GM12878 (cell line): ENCODE data around the gene SPRR2G. TPM values are rescaled to one million over a fixed set of nuclear protein-coding genes. Genes with fewer than 3 reads are reported as not detected.

Experiments used
- ATAC-seq: fragments of 200-7000 bp; cut with Tn5 transposase; 3 replicates; pipeline ENCODE4 v1.9.1; 2020; ENCODE audit warnings: mild to moderate bottlenecking, moderate library complexity
- BruUV-seq: library from RNA; stranded (reverse); fragments of 400-500 nt; replicated peaks from 2 replicates; lab custom pipeline; 2021; lab: Mats Ljungman, UMichigan
- CTCF ChIA-PET: fragments of 300-600 bp; sonication (Branson Sonifier 250); formaldehyde crosslinking; extraction: SDS; loops from one replicate; lab custom pipeline; 2021; ENCODE audit warnings: inconsistent platforms; lab: Yijun Ruan, JAX
- POLR2A ChIA-PET: fragments of 350-600 bp; formaldehyde crosslinking; extraction: SDS; loops from one replicate; lab custom pipeline; 2021; ENCODE audit warnings: inconsistent platforms; lab: Charles Lee
- RAD21 ChIA-PET: fragments of 300-600 bp; sonication (Branson Sonifier 250); formaldehyde crosslinking; loops from one replicate; lab custom pipeline; 2023; ENCODE audit warnings: antibody characterized with exemption; ENCODE audit not compliant: unreplicated experiment; lab: Charles Lee
- SMC1A ChIA-PET: fragments of 300-600 bp; sonication (Branson Sonifier 250); formaldehyde crosslinking; loops from one replicate; lab custom pipeline; 2023; ENCODE audit not compliant: unreplicated experiment, uncharacterized antibody; lab: Charles Lee
- DNase-seq: peaks from one replicate; pipeline ENCODE4 v3.0.0-alpha.2; 2011; ENCODE audit warnings: low read depth, low spot score
- FAIRE-seq: peaks from 3 replicates; lab custom pipeline; 2011; peaks lifted over from hg19 to GRCh38; lab: Jason Lieb, UNC
- H2AFZ ChIP-seq: 2 replicates; pipeline ENCODE4 v1.6.0; 2011; ENCODE audit warnings: low read depth, low read length, control low read depth; ENCODE audit not compliant: control insufficient read depth
- H3K27ac ChIP-seq: 2 replicates; pipeline ENCODE4 v1.5.1; 2011; ENCODE audit warnings: control low read depth; ENCODE audit not compliant: control insufficient read depth, insufficient read depth
- H3K27me3 ChIP-seq, 2 experiments: replicated peaks in 1 of 2; 2 replicates each; pipeline versions ENCODE4 v1.6.0 to v1.6.1; 2011; ENCODE audit warnings: low read length in 1 of 2; ENCODE audit not compliant: control insufficient read depth in 2 of 2, insufficient read depth in 2 of 2
- H3K36me3 ChIP-seq, 2 experiments: 2 replicates each; pipeline ENCODE4 v1.5.1; 2011; ENCODE audit warnings: low read length in 1 of 2; ENCODE audit not compliant: control insufficient read depth in 2 of 2, insufficient read depth in 2 of 2
- H3K4me1 ChIP-seq: 2 replicates; pipeline ENCODE4 v1.6.1; 2011; ENCODE audit warnings: mild to moderate bottlenecking, low read length, moderate library complexity, mixed read lengths; ENCODE audit not compliant: control insufficient read depth, insufficient read depth
- H3K4me2 ChIP-seq: 2 replicates; pipeline ENCODE4 v1.6.0; 2011; ENCODE audit warnings: control low read depth; ENCODE audit not compliant: control insufficient read depth, insufficient read depth
- H3K4me3 ChIP-seq: fragments of 200-600 bp; sonication (generic); 2 replicates; pipeline ENCODE4 v1.5.1; 2016
- H3K79me2 ChIP-seq: 2 replicates; pipeline ENCODE4 v1.6.0; 2011; ENCODE audit warnings: low read length; ENCODE audit not compliant: control insufficient read depth, insufficient read depth
- H3K9ac ChIP-seq: 2 replicates; pipeline ENCODE4 v1.8.0; 2011; ENCODE audit warnings: low read length, control low read depth, mixed read lengths; ENCODE audit not compliant: control insufficient read depth, insufficient read depth
- H3K9me3 ChIP-seq: replicated peaks from 3 replicates; pipeline ENCODE4 v1.5.1; 2011; ENCODE audit warnings: mild to moderate bottlenecking, low read length; ENCODE audit not compliant: control insufficient read depth, insufficient read depth
- H4K20me1 ChIP-seq: 2 replicates; pipeline ENCODE4 v1.6.0; 2011; ENCODE audit not compliant: control insufficient read depth, insufficient read depth
- EED ChIP-seq: sonication (generic); IDR thresholded peaks from 2 replicates; pipeline ENCODE4 v1.6.1; 2016; ENCODE audit warnings: antibody characterized with exemption, low read depth
- EGR1 ChIP-seq, 2 experiments: IDR thresholded peaks; 1 replicate in 1 of 2; 2 replicates in 1 of 2; pipeline ENCODE4 v1.6.1; 2011 to 2012; ENCODE audit warnings: low read depth in 2 of 2, low read length in 2 of 2, borderline replicate concordance in 1 of 2, mild to moderate bottlenecking in 1 of 2, moderate library complexity in 1 of 2
- ELK1 ChIP-seq: IDR thresholded peaks from 2 replicates; pipeline ENCODE4 v1.6.1; 2012; ENCODE audit warnings: low read depth, low read length, improper control_type of control experiment
- JUND ChIP-seq: IDR thresholded peaks from 2 replicates; pipeline ENCODE4 v1.6.1; 2012; ENCODE audit warnings: low read depth, mild to moderate bottlenecking, low read length, improper control_type of control experiment, moderate library complexity
- MLLT1 ChIP-seq: fragments of 450-650 bp; IDR thresholded peaks from 2 replicates; pipeline ENCODE4 v1.6.1; 2016; ENCODE audit warnings: mild to moderate bottlenecking
- MXI1 ChIP-seq: fragments of 150-350 bp; IDR thresholded peaks from 2 replicates; pipeline ENCODE4 v1.6.1; 2011; ENCODE audit warnings: low read depth, mild to moderate bottlenecking, inconsistent platforms, low read length, improper control_type of control experiment
- POLR2A ChIP-seq: IDR thresholded peaks from 2 replicates; pipeline ENCODE4 v1.6.1; 2011; ENCODE audit warnings: low read depth, mild to moderate bottlenecking, low read length
- SMAD5 ChIP-seq: IDR thresholded peaks from 2 replicates; pipeline ENCODE4 v1.6.1; 2016; ENCODE audit warnings: antibody characterized with exemption, low read depth
- SREBF1 ChIP-seq: IDR thresholded peaks from 2 replicates; pipeline ENCODE4 v1.6.1; 2012; ENCODE audit warnings: mild to moderate bottlenecking, low read length
- TCF7 ChIP-seq: IDR thresholded peaks from 2 replicates; pipeline ENCODE4 v1.6.1; 2014; ENCODE audit warnings: antibody characterized with exemption, borderline replicate concordance
- ZBED1 ChIP-seq: IDR thresholded peaks from 2 replicates; pipeline ENCODE4 v1.6.1; 2016; ENCODE audit warnings: borderline replicate concordance
- ZBTB11 ChIP-seq: fragments of 450-650 bp; formaldehyde crosslinking; IDR thresholded peaks from 2 replicates; pipeline ENCODE4 v1.5.0; 2022; ENCODE audit warnings: mild to moderate bottlenecking, missing genetic modification characterization
- ZNF384 ChIP-seq: IDR thresholded peaks from 2 replicates; pipeline ENCODE4 v1.6.1; 2012; ENCODE audit warnings: low read depth, mild to moderate bottlenecking, low read length, improper control_type of control experiment, borderline replicate concordance
- WGBS: methylation state at CpG from one replicate; pipeline ENCODE4 v1.1.6; 2016; ENCODE audit warnings: low lambda C conversion rate; ENCODE audit not compliant: insufficient replicate concordance, insufficient coverage; ENCODE audit errors: missing lambda C conversion rate; 5-methylcytosine and 5-hydroxymethylcytosine counted together
- in situ Hi-C: fragments of 300-500 bp; cut with MboI; formaldehyde crosslinking; loops from 9 replicates; pipeline ENCODE4 v1.14.3; 2018; ENCODE audit warnings: mixed read lengths
- intact Hi-C: fragments of 100-400 bp; cut with micrococcal nuclease; formaldehyde crosslinking; loops from one replicate; pipeline ENCODE4 v1.14.2; 2022; ENCODE audit not compliant: unreplicated experiment
- polyA plus RNA-seq, 11 experiments: library from polyadenylated mRNA; depleted of rRNA in 4 of 11; unstranded in 6 of 11; stranded (reverse) in 5 of 11; fragments of >200 nt; fragmentation: Nextera tagmentation in 4 of 11; fragmentation: Illumina TruSeq in 1 of 11; extraction: Ambion mirVana in 4 of 11; extraction: Trizol in 1 of 11; gene quantifications; 1 replicate in 1 of 11; 2 replicates in 10 of 11; pipeline versions ENCODE4 v1.2.1 to v1.2.3, GENCODE V29; 2011 to 2016; ENCODE audit warnings: inconsistent platforms in 2 of 11, missing spikeins in 2 of 11, low read depth in 1 of 11
- total RNA-seq, 4 experiments: library from RNA; depleted of rRNA in 3 of 4; stranded (reverse); fragments of >200 nt in 3 of 4; fragmentation: Illumina TruSeq in 1 of 4; extraction: Trizol in 1 of 4; gene quantifications; 2 replicates each; pipeline versions ENCODE4 v1.2.1 to v1.2.3, GENCODE V29; 2013 to 2021

Gene SPRR2G
- total and polyA plus RNA-seq, 10 of the 15 experiments (the other 5 are each of a cell fraction or from before 2014, with no cell fraction given): 0.18 TPM; not detected in 9

GRCh38 chr1:153127296-153127695 lies 23.4 kb downstream of the SPRR2G start:
- intact Hi-C loops: no loop called here
- Histone ChIP-seq H3K9ac (no peak overlapping the region), H4K20me1 (no peaks in the 10 kb centered on the region), H3K4me1 (no peaks in the 10 kb centered on the region), H3K36me3 (no peaks in the 10 kb centered on the region), H3K27ac (no peak overlapping the region), H3K9me3 (no peaks in the 10 kb centered on the region; the same call in 1 of the 3 replicates), H3K79me2 (no peaks in the 10 kb centered on the region), H3K27me3 (no peaks in the 10 kb centered on the region), H3K4me3 (no peak overlapping the region), H3K4me2 (no peak overlapping the region), H2AFZ (no peak overlapping the region)
- SMC1A ChIA-PET: no interaction called here
- no TSS peak for BruUV-seq
- in situ Hi-C loops: no loop called here
- DNase-seq (no peak), ATAC-seq (no peak), FAIRE-seq (no peak)
- no peak for TF ChIP-seq SMAD5
- no peak for TF ChIP-seq ZBTB11 (CRISPR knock-in tag)
- no peak for TF ChIP-seq JUND
- no peak for TF ChIP-seq TCF7
- TF ChIP-seq SREBF1: no peak
- TF ChIP-seq ZBED1: no peak
- no peak for TF ChIP-seq MLLT1
- no peak for TF ChIP-seq MXI1
- TF ChIP-seq POLR2A: no peak
- TF ChIP-seq EGR1 (IDR thresholded peaks at IDR 0.05; ENCODE audit: borderline replicate concordance in 1 of 2, low read depth in 2 of 2, low read length in 2 of 2): no peak
- TF ChIP-seq EED: no peak
- TF ChIP-seq ELK1: no peak
- TF ChIP-seq ZNF384: no peak
- RAD21 ChIA-PET: no interaction called here
- CTCF ChIA-PET: no interaction called here
- 20% methylated on average over 2 of the region's 2 CpGs for WGBS
- POLR2A ChIA-PET: no interaction called here
